Activated T-cell treated with anti-CD3 and anti-CD28 coated beads, Interleukin-2, amount 50 U/mL, for 72 hours (primary cell): ENCODE data around the gene RCN1. TPM values are rescaled to one million over a fixed set of nuclear protein-coding genes. Genes with fewer than 3 reads are reported as not detected.
A peak's percentile ranks its signal among the peaks of the same experiment; 100 is the strongest.
"Not testable (repeated sequence)": the region's sequence is repeated elsewhere in the genome, so short reads cannot be mapped to it uniquely, and the experiment has no call there.

ENCODE experiments used
- ATAC-seq, 2 donors: fragments of 150-1000 bp; cut with Tn5 transposase; replicated peaks in 1 of 2; 2 replicates each; pipeline ENCODE4 v1.10.0; 2021; ENCODE audit warnings: moderate library complexity in 2 of 2, mild to moderate bottlenecking in 1 of 2
- DNase-seq, 2 donors: peaks; one replicate each; pipeline ENCODE4 v3.0.0; 2021 to 2022; ENCODE audit warnings: mixed read lengths in 1 of 2
- H3K27ac Mint-ChIP-seq: one replicate; pipeline ENCODE4 v1.8.0; 2022; ENCODE audit warnings: mild to moderate bottlenecking, moderate library complexity, mixed read lengths
- H3K27me3 Mint-ChIP-seq: one replicate; pipeline ENCODE4 v1.8.0; 2022; ENCODE audit warnings: low read depth, mixed read lengths
- H3K36me3 Mint-ChIP-seq, 2 donors: one replicate each; pipeline ENCODE4 v1.8.0; 2022; ENCODE audit warnings: mixed read lengths in 2 of 2, mild to moderate bottlenecking in 1 of 2; ENCODE audit not compliant: insufficient read depth in 2 of 2
- H3K4me1 Mint-ChIP-seq: one replicate; pipeline ENCODE4 v1.8.0; 2022; ENCODE audit warnings: low read depth, mixed read lengths
- H3K4me3 Mint-ChIP-seq, 2 donors: one replicate each; pipeline ENCODE4 v1.8.0; 2022; ENCODE audit warnings: mild to moderate bottlenecking in 2 of 2, mixed read lengths in 2 of 2, moderate library complexity in 2 of 2
- H3K9me3 Mint-ChIP-seq, 2 donors: one replicate each; pipeline ENCODE4 v1.8.0; 2022; ENCODE audit warnings: mixed read lengths in 2 of 2
- total RNA-seq, 2 donors: library from RNA; stranded (reverse); gene quantifications; one replicate each; pipeline ENCODE4 v1.2.3, GENCODE V29; 2022

The RCN1 gene
- total RNA-seq, 2 donors from 2014 or later, result 28.4 to 35.9 TPM

DNA sequence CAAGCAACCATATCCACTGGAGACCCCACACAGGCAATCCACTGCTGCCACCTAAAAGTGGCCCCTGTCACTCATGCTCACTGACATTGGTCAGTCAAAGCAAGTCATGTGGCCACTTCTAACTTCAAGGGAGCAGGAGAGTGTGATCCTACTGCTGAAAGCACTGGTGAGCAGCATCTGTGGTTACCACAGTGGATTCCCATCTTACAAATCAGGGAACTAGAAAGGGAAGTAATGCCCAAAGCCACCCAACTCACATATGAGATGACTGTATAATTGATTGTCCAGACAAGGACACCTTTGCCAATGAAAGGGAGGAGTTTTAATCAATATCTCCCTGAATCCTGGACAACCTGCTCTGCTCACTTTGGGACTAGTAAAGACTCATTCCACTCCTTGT lies 17.7 kb downstream of the RCN1 start:
- no peak for DNase-seq
- Mint-ChIP-seq H3K9me3 (no peaks in the 10 kb centered on the region), H3K4me1 (peaks cover 8% of the 10 kb centered on the region), H3K27me3 (peaks cover 10% of the 10 kb centered on the region), H3K4me3 (no peak overlapping the region), H3K27ac (no peak overlapping the region), H3K36me3 (no peaks in the 10 kb centered on the region)
- no peak for ATAC-seq

DNA sequence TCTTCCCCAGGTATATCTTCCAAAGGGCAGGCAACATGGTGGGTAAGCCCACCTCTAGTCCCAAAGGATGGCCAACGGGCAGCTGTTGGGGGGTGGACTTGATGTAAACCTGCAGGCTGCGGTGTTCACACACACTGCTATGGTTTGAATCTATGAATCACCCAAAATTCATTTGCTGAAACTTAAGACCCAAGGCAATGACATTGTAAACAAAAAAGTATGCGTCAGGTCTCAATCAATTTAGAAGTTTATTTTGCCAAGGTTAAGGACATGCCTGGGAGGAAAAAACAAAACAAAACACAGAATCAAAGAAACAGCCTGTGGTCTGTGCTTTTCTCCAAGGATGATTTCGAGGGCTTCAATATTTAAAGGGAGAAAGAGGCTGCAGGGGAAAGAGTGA lies 18.3 kb downstream of the RCN1 start:
- peaks cover 14% of the 10 kb centered on the region for H3K27me3 Mint-ChIP-seq
- H3K4me1 Mint-ChIP-seq, result peaks cover 8% of the 10 kb centered on the region
- no peaks in the 10 kb centered on the region for H3K36me3 Mint-ChIP-seq
- H3K4me3 Mint-ChIP-seq, result no peak overlapping the region
- ATAC-seq (no peak), DNase-seq (no peak)
- no peaks in the 10 kb centered on the region for H3K9me3 Mint-ChIP-seq
- H3K27ac Mint-ChIP-seq, result no peak overlapping the region

DNA sequence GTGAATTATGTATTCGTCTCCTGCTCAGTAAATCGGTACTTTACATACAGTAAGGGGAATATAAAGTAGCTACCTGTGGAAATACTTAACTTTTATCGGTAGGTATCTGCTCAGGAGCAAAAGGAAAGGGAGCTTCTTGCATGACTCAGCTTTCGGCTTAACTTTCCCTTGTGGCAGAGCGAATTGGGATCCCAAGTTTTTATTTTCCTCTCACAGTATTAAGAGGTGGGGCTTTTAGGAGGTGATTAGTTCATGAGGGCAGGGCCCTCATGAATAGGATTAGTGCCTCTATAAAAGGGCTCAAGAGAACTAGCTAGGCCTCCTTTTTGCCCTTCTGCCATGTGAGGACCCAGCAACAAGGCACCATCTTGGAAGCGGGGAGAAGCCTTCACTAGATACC lies 18.7 kb downstream of the RCN1 start:
- H3K4me3 Mint-ChIP-seq, result no peak overlapping the region
- no peak for DNase-seq
- H3K9me3 Mint-ChIP-seq, result no peaks in the 10 kb centered on the region
- H3K27ac Mint-ChIP-seq, result no peak overlapping the region
- H3K36me3 Mint-ChIP-seq, result no peaks in the 10 kb centered on the region
- peaks cover 8% of the 10 kb centered on the region for H3K4me1 Mint-ChIP-seq
- ATAC-seq, result no peak
- peaks cover 14% of the 10 kb centered on the region for H3K27me3 Mint-ChIP-seq

DNA sequence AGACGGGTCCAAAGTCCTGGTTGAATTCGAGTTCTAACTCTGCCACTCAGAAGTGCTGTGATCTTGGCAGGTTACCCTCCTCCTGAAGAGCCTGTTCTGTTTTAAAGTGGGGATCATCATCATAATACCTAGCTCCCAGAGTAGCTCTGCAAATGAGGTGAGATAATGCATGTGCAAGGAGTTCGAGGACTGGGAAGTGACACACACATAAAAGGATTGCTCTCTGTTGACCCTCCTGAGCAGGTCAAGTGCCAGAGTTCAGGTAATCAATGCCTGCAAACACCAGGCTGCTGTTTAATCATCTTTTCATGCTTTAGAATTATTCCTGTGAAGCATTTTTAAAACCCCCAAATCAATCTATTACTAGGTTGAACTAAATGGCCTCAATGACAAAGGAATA lies 19.9 kb downstream of the RCN1 start:
- Mint-ChIP-seq H3K4me1 (peaks cover 8% of the 10 kb centered on the region), H3K9me3 (no peaks in the 10 kb centered on the region), H3K36me3 (no peaks in the 10 kb centered on the region), H3K4me3 (no peak overlapping the region), H3K27me3 (peaks cover 21% of the 10 kb centered on the region), H3K27ac (no peak overlapping the region)
- ATAC-seq, result no peak
- DNase-seq, result no peak

DNA sequence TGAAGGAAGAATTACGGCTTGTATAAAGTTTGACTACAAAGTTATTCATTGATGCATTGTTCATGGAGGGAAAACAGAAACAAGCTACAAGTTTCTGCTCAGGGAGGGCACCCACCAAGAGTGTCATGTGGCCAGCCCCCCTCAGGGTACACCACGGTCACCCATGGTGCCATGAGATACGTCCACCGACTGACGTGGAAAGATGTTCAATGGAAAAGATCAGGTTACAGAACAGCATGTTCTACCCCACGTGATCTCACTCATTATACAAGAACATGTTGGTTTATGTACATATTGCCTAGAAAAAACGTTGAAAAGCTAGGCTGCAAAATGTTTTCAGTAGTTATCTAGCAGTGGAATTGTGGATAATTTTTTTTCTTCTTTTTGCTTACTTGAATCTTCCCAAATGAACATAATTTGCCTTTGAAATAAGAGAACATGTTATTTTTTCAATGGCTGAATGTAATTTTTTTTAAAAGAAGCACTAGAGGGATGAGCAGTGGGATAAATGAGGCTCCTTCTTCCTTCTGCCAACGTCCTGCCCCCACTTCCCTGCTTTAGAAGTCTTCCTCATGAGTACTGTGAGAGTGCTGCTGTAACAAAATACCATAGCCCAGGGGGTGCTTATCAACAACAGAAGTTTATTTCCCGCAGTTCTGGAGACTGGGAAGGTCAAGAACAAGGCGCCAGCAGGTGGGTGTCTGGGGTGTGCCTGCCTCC lies 22.5 kb downstream of the RCN1 start:
- Mint-ChIP-seq H3K27ac (no peak overlapping the region), H3K9me3 (no peaks in the 10 kb centered on the region), H3K4me3 (no peak overlapping the region), H3K27me3 (peaks cover 25% of the 10 kb centered on the region), H3K36me3 (no peaks in the 10 kb centered on the region), H3K4me1 (no peaks in the 10 kb centered on the region)
- no peak for DNase-seq
- ATAC-seq, result no peak

DNA sequence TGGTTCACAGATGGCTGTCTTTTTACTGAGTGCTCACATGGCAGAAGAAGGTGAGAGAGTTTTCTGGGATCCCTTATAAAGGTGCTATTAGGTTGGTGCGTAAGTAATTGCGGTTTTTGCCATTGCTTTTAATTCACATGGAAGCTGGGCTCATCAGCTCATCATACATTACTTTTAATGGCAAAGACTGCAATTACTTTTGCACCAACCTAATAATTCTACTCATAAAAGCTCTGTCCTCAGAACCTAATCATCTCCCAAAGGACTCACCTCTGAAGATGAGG lies 23.0 kb downstream of the RCN1 start:
- DNase-seq, result no peak
- Mint-ChIP-seq H3K9me3 (no peaks in the 10 kb centered on the region), H3K4me3 (no peak overlapping the region), H3K36me3 (no peaks in the 10 kb centered on the region), H3K27me3 (peaks cover 25% of the 10 kb centered on the region), H3K27ac (no peak overlapping the region), H3K4me1 (no peaks in the 10 kb centered on the region)
- ATAC-seq, result no peak

DNA sequence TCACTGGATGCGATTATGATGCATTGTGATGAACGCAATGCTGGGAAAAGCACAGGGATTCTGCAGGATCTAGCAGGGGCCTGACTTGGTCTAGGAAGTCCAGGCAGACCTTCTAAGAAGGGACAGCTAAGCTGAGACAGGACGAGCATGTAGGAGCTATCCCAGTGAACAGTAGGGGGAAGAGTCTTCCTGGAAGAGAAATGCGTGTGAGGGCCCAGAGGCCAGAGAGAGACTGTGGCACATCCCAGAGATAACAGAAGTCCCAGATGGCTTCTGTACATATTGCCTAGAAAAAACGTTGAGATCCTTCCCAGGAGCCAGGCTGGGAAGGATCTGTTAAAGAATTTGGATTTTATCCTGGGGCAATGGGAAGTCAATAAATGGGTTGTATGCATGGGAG lies 24.6 kb downstream of the RCN1 start:
- ATAC-seq, result no peak
- Mint-ChIP-seq H3K4me3 (no peak overlapping the region), H3K27ac (no peak overlapping the region), H3K9me3 (peaks cover 2% of the 10 kb centered on the region in 2 donors), H3K36me3 (peaks cover 0 to 2% of the 10 kb centered on the region in 2 donors), H3K27me3 (peaks cover 25% of the 10 kb centered on the region), H3K4me1 (no peaks in the 10 kb centered on the region)
- no peak for DNase-seq

DNA sequence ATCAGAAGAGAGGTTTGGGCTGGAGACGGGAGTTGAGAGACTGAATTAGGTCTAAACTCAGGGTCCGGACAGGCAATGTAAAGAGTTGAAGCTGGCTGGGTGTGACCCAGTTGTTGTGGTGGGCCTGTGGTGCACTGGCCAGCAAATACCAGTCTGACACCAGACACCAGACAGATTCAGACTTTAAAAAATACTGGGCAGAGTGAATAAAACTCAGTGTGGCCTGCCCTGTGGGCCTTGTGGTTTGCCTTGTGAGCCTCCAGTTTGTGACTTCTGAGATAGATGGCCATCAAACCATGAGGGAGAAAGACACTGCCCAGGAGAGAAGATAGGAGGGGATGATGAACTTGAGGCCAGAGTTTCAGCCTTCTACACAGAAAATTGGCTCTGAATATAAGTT lies 25.8 kb downstream of the RCN1 start:
- no peak overlapping the region for H3K4me3 Mint-ChIP-seq
- H3K9me3 Mint-ChIP-seq, result peaks cover 2% of the 10 kb centered on the region in 2 donors
- peaks cover 25% of the 10 kb centered on the region for H3K27me3 Mint-ChIP-seq
- H3K36me3 Mint-ChIP-seq, result peaks cover 0 to 2% of the 10 kb centered on the region in 2 donors
- ATAC-seq (no peak), DNase-seq (no peak)
- no peak overlapping the region for H3K27ac Mint-ChIP-seq
- H3K4me1 Mint-ChIP-seq, result peaks cover 5% of the 10 kb centered on the region

DNA sequence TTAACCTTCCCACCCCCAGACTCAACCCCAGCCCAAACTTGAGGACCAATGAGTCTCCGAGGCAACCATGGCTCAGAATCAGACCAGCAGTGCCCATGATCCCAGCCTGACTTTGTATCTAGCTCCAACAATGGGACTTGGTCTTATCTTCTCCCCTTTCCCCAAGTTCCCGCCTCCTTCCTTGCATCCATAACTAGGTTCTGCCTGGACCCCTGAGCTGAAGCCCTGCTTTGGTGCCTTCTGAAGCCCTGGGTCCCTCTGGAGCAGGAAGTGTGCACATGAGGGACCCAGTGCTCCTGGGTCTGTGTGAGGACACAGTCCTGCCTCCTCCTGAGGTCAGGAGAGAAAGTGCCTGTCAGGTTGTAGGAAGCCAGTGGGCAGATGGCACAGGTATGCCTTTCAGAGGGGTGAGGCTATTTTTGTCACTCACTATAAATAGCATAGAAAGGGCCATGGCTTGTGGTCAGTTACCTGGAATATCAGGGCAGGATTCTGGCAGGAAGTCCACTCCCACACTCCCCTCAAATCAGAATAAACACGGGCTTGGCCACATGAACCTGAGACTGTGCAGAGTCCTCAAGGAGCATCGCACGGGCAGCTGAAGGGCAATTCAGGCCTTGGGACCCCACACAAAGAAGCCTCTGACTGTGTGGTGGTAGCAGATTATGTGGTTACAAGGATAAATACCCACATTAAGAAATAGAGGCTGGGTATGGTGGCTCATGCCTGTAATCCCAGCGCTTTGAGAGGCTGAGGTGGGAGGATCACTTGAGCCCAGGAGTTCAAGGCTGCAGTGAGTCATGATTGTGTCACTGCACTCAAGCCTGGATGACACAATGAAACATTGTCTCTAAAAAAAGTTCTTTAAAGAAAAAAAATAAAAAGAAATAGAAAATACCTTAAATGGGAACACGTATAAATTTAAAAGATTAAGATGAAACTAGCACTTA lies 27.4 kb downstream of the RCN1 start:
- ATAC-seq (no peak), DNase-seq (peak in 1 of 2 donors; percentile 4)
- H3K9me3 Mint-ChIP-seq, result peaks cover 2% of the 10 kb centered on the region in 2 donors
- peaks cover 0 to 2% of the 10 kb centered on the region in 2 donors for H3K36me3 Mint-ChIP-seq
- H3K27ac Mint-ChIP-seq, result no peak overlapping the region
- H3K4me3 Mint-ChIP-seq, result no peak overlapping the region
- peaks cover 5% of the 10 kb centered on the region for H3K4me1 Mint-ChIP-seq
- peaks cover 27% of the 10 kb centered on the region for H3K27me3 Mint-ChIP-seq

DNA sequence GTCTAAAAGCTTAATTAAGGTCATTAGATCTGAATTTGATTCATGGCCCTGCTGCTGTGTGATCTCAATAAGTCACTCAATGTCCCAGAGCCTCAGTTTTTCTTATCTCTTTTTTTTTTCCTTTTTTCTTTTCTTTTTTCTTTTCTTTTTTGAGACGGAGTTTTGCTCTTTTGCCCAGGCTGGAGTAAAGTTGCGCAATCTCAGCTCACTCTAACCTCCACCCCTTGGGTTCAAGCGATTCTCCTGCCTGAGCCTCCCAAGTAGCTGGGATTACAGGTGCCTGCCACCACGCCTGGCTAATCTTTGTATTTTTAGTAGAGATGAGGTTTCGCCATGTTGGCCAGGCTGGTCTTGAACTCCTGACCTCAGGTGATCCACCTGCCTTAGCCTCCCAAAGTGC lies 28.3 kb downstream of the RCN1 start:
- H3K4me1 Mint-ChIP-seq, DNase-seq, ATAC-seq, H3K9me3 Mint-ChIP-seq, H3K27ac Mint-ChIP-seq, H3K36me3 Mint-ChIP-seq, H3K4me3 Mint-ChIP-seq: not testable (repeated sequence)
- peaks cover 23% of the 10 kb centered on the region for H3K27me3 Mint-ChIP-seq

DNA sequence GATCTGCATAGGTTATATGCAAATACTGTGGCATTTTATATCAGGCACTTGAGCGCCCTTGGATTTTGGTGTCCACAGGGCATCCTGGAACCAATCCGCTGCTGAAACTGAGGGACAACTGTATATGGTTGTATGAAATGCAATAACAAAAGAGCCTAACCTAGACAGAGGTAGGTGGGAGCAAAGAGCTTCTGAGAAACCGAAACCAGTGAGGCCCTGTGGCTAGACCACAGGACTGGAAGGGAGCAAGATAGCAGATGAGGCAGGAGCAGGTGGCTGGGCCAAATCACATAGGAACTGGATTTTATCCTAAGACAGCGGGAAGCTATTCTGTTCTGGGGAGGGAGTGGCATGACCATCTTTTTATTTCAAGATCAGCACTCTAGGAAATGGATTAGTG lies 30.1 kb downstream of the RCN1 start:
- peaks cover 2 to 3% of the 10 kb centered on the region in 2 donors for H3K9me3 Mint-ChIP-seq
- peaks cover 22% of the 10 kb centered on the region for H3K27me3 Mint-ChIP-seq
- no peak overlapping the region for H3K27ac Mint-ChIP-seq
- H3K4me3 Mint-ChIP-seq, result no peak overlapping the region
- ATAC-seq (no peak), DNase-seq (no peak)
- peaks cover under 1 to 2% of the 10 kb centered on the region in 2 donors for H3K36me3 Mint-ChIP-seq
- H3K4me1 Mint-ChIP-seq, result peaks cover 5% of the 10 kb centered on the region

DNA sequence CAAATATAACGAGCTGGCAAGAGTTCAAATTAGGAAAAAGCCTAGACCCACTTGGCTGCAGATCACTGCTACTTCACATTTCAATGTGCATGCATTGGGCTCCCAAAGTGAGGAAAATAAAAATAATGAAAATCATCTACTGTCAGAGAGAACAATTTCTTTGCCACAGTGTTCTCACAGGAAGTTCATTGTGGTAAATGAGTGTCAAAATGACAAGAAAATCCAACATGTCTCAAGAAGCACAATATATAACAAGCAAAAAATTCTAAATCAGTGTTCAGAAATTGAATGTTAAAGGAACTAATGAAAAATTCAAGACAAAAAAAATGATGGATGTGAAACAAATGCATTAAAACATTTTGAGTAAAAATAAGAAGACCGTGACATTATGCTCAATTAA lies 31.3 kb downstream of the RCN1 start:
- DNase-seq, result no peak
- ATAC-seq, result no peak
- H3K4me1 Mint-ChIP-seq, result peaks cover 5% of the 10 kb centered on the region
- H3K27me3 Mint-ChIP-seq, result peaks cover 27% of the 10 kb centered on the region
- peaks cover 2 to 4% of the 10 kb centered on the region in 2 donors for H3K9me3 Mint-ChIP-seq
- H3K4me3 Mint-ChIP-seq, result no peak overlapping the region
- no peak overlapping the region for H3K27ac Mint-ChIP-seq
- H3K36me3 Mint-ChIP-seq, result peaks cover 2% of the 10 kb centered on the region in 2 donors

DNA sequence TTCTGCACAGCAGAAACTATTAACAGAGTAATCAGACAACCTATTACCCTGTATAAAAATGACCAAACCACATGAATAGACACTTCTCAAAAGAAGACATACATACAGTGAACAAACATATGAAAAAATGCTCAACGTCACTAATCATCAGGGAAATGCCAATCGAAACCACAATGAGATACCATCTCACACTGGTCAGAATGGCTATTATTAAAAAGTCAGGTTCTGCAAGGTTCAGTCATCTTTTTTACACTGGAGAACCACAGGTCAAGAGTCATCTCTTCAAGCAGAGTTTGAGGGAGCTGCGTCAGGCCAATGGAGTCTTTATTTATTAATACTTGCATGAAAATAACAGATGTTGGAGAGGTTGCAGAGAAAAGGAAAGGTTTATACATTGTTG lies 40.4 kb downstream of the RCN1 start:
- Mint-ChIP-seq H3K9me3 (peaks cover 0 to 3% of the 10 kb centered on the region in 2 donors), H3K27ac (no peak overlapping the region), H3K4me3 (no peak overlapping the region), H3K27me3 (peaks cover 32% of the 10 kb centered on the region), H3K4me1 (no peaks in the 10 kb centered on the region), H3K36me3 (peaks cover 0 to 3% of the 10 kb centered on the region in 2 donors)
- ATAC-seq, result no peak
- DNase-seq, result no peak
